HCT116 (cell line): ENCODE results near the gene TDG. TPM values are rescaled to one million over a fixed set of nuclear protein-coding genes. Genes with fewer than 3 reads are reported as not detected.

ENCODE experiments used
- ATAC-seq: fragments of 200-7000 bp; cut with Tn5 transposase; 2 replicates; pipeline ENCODE4 v1.9.1; 2020; ENCODE audit warnings: mild to moderate bottlenecking, moderate library complexity
- BruUV-seq: library from RNA; stranded (reverse); fragments of 400-500 nt; replicated peaks from 2 replicates; lab custom pipeline; 2021; lab: Mats Ljungman, UMichigan
- CTCF ChIA-PET: fragments of 300-600 bp; sonication (Branson Sonifier 250); formaldehyde crosslinking; loops from one replicate; lab custom pipeline; 2021; ENCODE audit warnings: antibody characterized with exemption; lab: Charles Lee
- POLR2A ChIA-PET: fragments of 300-600, 350-600 bp; sonication (Branson Sonifier 250); formaldehyde crosslinking; loops from one replicate; lab custom pipeline; 2021; ENCODE audit warnings: antibody characterized with exemption; lab: Charles Lee
- RAD21 ChIA-PET, 2 experiments: fragments of 300-600 bp; sonication (Branson Sonifier 250); formaldehyde crosslinking; loops; one replicate each; lab custom pipeline; 2023; ENCODE audit warnings: low total read pairs in 2 of 2; ENCODE audit not compliant: uncharacterized antibody in 2 of 2, unreplicated experiment in 2 of 2, low non-redundant PET in 1 of 2; lab: Charles Lee
- DNase-seq: peaks from one replicate; pipeline ENCODE4 v3.0.0-alpha.2; 2010; ENCODE audit warnings: low read depth, low spot score
- H2AFZ ChIP-seq: fragments of 200-600 bp; shearing (Covaris generic), sonication (generic); 2 replicates; pipeline ENCODE4 v1.6.1; 2017; ENCODE audit warnings: low read depth, mixed run types, mixed read lengths, antibody characterized with exemption, low read length; ENCODE audit not compliant: poor library complexity, severe bottlenecking
- H3K27ac ChIP-seq: 2 replicates; pipeline ENCODE4 v1.5.1; 2012; ENCODE audit warnings: low read depth, low read length
- H3K27me3 ChIP-seq: fragments of 200-600 bp; sonication (generic); 2 replicates; pipeline ENCODE4 v1.6.1; 2016; ENCODE audit warnings: mixed run types, low read length, mixed read lengths; ENCODE audit not compliant: insufficient read depth
- H3K36me3 ChIP-seq, 2 experiments: fragments of 200-500 bp in 1 of 2; fragments of 200-600 bp in 1 of 2; sonication (Bioruptor generic) in 1 of 2; sonication (generic) in 1 of 2; 2 replicates each; pipeline versions ENCODE4 v1.5.1 to v1.6.1; 2014 to 2016; ENCODE audit warnings: low read length in 2 of 2, inconsistent platforms in 1 of 2, mixed read lengths in 1 of 2, mixed run types in 1 of 2; ENCODE audit not compliant: insufficient read depth in 2 of 2, control insufficient read depth in 1 of 2
- H3K4me1 ChIP-seq, 2 experiments: fragments of 200-600 bp in 1 of 2; sonication (generic) in 1 of 2; 2 replicates each; pipeline versions ENCODE4 v1.5.1 to v1.6.1; 2012 to 2017; ENCODE audit warnings: low read length in 2 of 2, inconsistent platforms in 1 of 2, mild to moderate bottlenecking in 1 of 2, mixed read lengths in 1 of 2, mixed run types in 1 of 2, moderate library complexity in 1 of 2; ENCODE audit not compliant: insufficient read depth in 2 of 2, control insufficient read depth in 1 of 2
- H3K4me2 ChIP-seq: fragments of 200-600 bp; sonication (generic); 2 replicates; pipeline ENCODE4 v1.6.1; 2017; ENCODE audit warnings: mixed run types, low read length, mixed read lengths
- H3K4me3 ChIP-seq, 2 experiments: fragments of 200-600 bp in 1 of 2; sonication (generic) in 1 of 2; replicated peaks in 1 of 2; 2 replicates each; pipeline ENCODE4 v1.5.1; 2011 to 2016; ENCODE audit warnings: low read length in 2 of 2, control low read depth in 1 of 2, low read depth in 1 of 2, mild to moderate bottlenecking in 1 of 2, mixed read lengths in 1 of 2, mixed run types in 1 of 2
- H3K79me2 ChIP-seq: fragments of 200-600 bp; sonication (generic); 2 replicates; pipeline ENCODE4 v1.6.1; 2017; ENCODE audit warnings: mild to moderate bottlenecking, mixed run types, low read length, moderate library complexity, mixed read lengths; ENCODE audit not compliant: insufficient read depth
- H3K9ac ChIP-seq: fragments of 200-600 bp; sonication (generic); 2 replicates; pipeline ENCODE4 v1.6.1; 2016; ENCODE audit warnings: low read length, mixed read lengths
- H3K9me2 ChIP-seq: fragments of 200-600 bp; sonication (generic), shearing (Covaris generic); 2 replicates; pipeline ENCODE4 v1.6.1; 2017; ENCODE audit warnings: mixed run types, mild to moderate bottlenecking, moderate library complexity; ENCODE audit not compliant: insufficient read depth
- H3K9me3 ChIP-seq, 2 experiments: fragments of 200-500 bp in 1 of 2; fragments of 200-600 bp in 1 of 2; sonication (Bioruptor generic) in 1 of 2; sonication (generic) in 1 of 2; 2 replicates each; pipeline ENCODE4 v1.6.1; 2014 to 2017; ENCODE audit warnings: low read length in 2 of 2, mixed read lengths in 2 of 2, inconsistent platforms in 1 of 2, low read depth in 1 of 2, mild to moderate bottlenecking in 1 of 2, mixed run types in 1 of 2, moderate library complexity in 1 of 2; ENCODE audit not compliant: control insufficient read depth in 1 of 2, insufficient read depth in 1 of 2
- H4K20me1 ChIP-seq: fragments of 200-600 bp; sonication (generic), shearing (Covaris generic); 2 replicates; pipeline ENCODE4 v1.6.1; 2017; ENCODE audit warnings: mixed run types, mild to moderate bottlenecking, moderate library complexity; ENCODE audit not compliant: insufficient read depth
- CEBPB ChIP-seq: IDR thresholded peaks from 2 replicates; pipeline ENCODE4 v1.6.1; 2012; ENCODE audit warnings: low read depth
- CTCF ChIP-seq, 3 experiments: fragments of 200-600 bp in 1 of 3; sonication (generic) in 1 of 3; IDR thresholded peaks in 2 of 3; conservative IDR thresholded peaks in 1 of 3; 2 replicates each; pipeline ENCODE4 v1.5.1; 2012 to 2017; ENCODE audit warnings: low read depth in 2 of 3, low read length in 2 of 3, antibody characterized with exemption in 1 of 3, borderline replicate concordance in 1 of 3, control low read depth in 1 of 3, mild to moderate bottlenecking in 1 of 3, mixed read lengths in 1 of 3, mixed run types in 1 of 3, moderate library complexity in 1 of 3; ENCODE audit not compliant: insufficient read depth in 1 of 3
- ELF1 ChIP-seq: IDR thresholded peaks from 2 replicates; pipeline ENCODE4 v1.6.1; 2012; ENCODE audit warnings: low read depth, borderline replicate concordance
- EZH2 ChIP-seq: fragments of 200-600 bp; sonication (generic); IDR thresholded peaks from 2 replicates; pipeline ENCODE4 v1.6.1; 2017; ENCODE audit warnings: antibody characterized with exemption, mixed run types
- FOSL1 ChIP-seq: IDR thresholded peaks from 2 replicates; pipeline ENCODE4 v1.6.1; 2012; ENCODE audit warnings: low read depth
- MAX ChIP-seq: IDR thresholded peaks from 2 replicates; pipeline ENCODE4 v1.6.1; 2012
- POLR2A ChIP-seq: IDR thresholded peaks from 2 replicates; pipeline ENCODE4 v1.7.0; 2011; ENCODE audit warnings: borderline replicate concordance; ENCODE audit not compliant: insufficient read depth, insufficient read length; ENCODE audit errors: extremely low read depth
- TCF7L2 ChIP-seq: IDR thresholded peaks from 2 replicates; pipeline ENCODE4 v1.7.0; 2011; ENCODE audit warnings: borderline replicate concordance, inconsistent platforms; ENCODE audit not compliant: insufficient read depth, insufficient read length; ENCODE audit errors: extremely low read depth
- YY1 ChIP-seq: IDR thresholded peaks from 2 replicates; pipeline ENCODE4 v1.6.1; 2011; ENCODE audit warnings: low read length, low read depth, moderate library complexity, mild to moderate bottlenecking; ENCODE audit not compliant: insufficient replicate concordance; ENCODE audit errors: extremely low read depth
- ZBTB33 ChIP-seq: IDR thresholded peaks from 2 replicates; pipeline ENCODE4 v1.6.1; 2011; ENCODE audit warnings: mild to moderate bottlenecking, low read length, moderate library complexity; ENCODE audit not compliant: insufficient replicate concordance; ENCODE audit errors: extremely low read depth
- ZFX ChIP-seq: fragments of 450-650 bp; IDR thresholded peaks from 2 replicates; pipeline ENCODE4 v1.6.1; 2017
- intact Hi-C: fragments of 100-400 bp; cut with micrococcal nuclease; formaldehyde crosslinking; loops from 2 replicates; pipeline ENCODE4 v1.10.0; 2022
- total RNA-seq: library from RNA; stranded (reverse); gene quantifications from one replicate; pipeline ENCODE4 v1.2.1, GENCODE V29; 2021; ENCODE audit not compliant: unreplicated experiment

The TDG gene
- total RNA-seq, 1 experiment from 2014 or later = 23.9 TPM

- H3K9ac ChIP-seq = no peak overlapping the region
- H3K36me3 ChIP-seq = peaks cover 34 to 38% of the 10 kb centered on the region in 2 experiments
- no peaks in the 10 kb centered on the region for H4K20me1 ChIP-seq
- no peaks in the 10 kb centered on the region for H3K4me1 ChIP-seq
- H3K4me2 ChIP-seq = no peak overlapping the region
- TF ChIP-seq ELF1 (no peak), YY1 (no peak), EZH2 (no peak), POLR2A (no peak), MAX (no peak), FOSL1 (no peak), ZFX (no peak), ZBTB33 (no peak), CEBPB (no peak), CTCF (IDR thresholded peaks at IDR 0.05 in 2 of 3, conservative IDR thresholded peaks at IDR 0.05 in 1 of 3; ENCODE audit: borderline replicate concordance in 1 of 3, insufficient read depth in 1 of 3, low read depth in 2 of 3, low read length in 2 of 3) (no peak), TCF7L2 (no peak)
- H3K9me2 ChIP-seq = no peaks in the 10 kb centered on the region
- CTCF ChIA-PET = no interaction called here
- POLR2A ChIA-PET = no interaction called here
- H3K9me3 ChIP-seq = no peaks in the 10 kb centered on the region
- ATAC-seq = no peak
- RAD21 ChIA-PET = no interaction called here
- no peak overlapping the region for H3K27ac ChIP-seq
- no peak overlapping the region for H3K4me3 ChIP-seq
- no TSS peak for BruUV-seq
- H3K27me3 ChIP-seq = no peaks in the 10 kb centered on the region
- intact Hi-C loops = no loop called here
- DNase-seq = no peak
- H3K79me2 ChIP-seq = no peaks in the 10 kb centered on the region
- H2AFZ ChIP-seq = no peak overlapping the region
These were observed 21.2 kb downstream of the TDG start for GRCh38 chr12:103986829-103987228.
